Activated CD4-positive, alpha-beta memory T cell treated with anti-CD3 and anti-CD28 coated beads, Interleukin-2, amount 10 ng/mL, durations not matched to agents 7 days and 5 days (primary cell): ENCODE results near the gene PRAMEF5. TPM values are rescaled to one million over a fixed set of nuclear protein-coding genes. Genes with fewer than 3 reads are reported as not detected.
A peak's percentile ranks its signal among the peaks of the same experiment; 100 is the strongest.
"Not testable (repeated sequence)": the region's sequence is repeated elsewhere in the genome, so short reads cannot be mapped to it uniquely, and the experiment has no call there.

Experiments used
- CTCF ChIA-PET: fragments of 350-600 bp; sonication (Branson Sonifier 250); formaldehyde crosslinking; loops from one replicate; lab custom pipeline; 2021; ENCODE audit warnings: antibody characterized with exemption, inconsistent platforms; lab: Charles Lee
- POLR2A ChIA-PET: fragments of 350-600 bp; sonication (Branson Sonifier 250); formaldehyde crosslinking; loops from one replicate; lab custom pipeline; 2021; ENCODE audit warnings: antibody characterized with exemption; lab: Charles Lee
- DNase-seq: peaks from one replicate; pipeline ENCODE4 v3.0.0-alpha.2; 2020
- H3K27ac Mint-ChIP-seq: one replicate; pipeline ENCODE4 v1.8.0; 2021; ENCODE audit warnings: mild to moderate bottlenecking, mixed read lengths
- H3K27me3 Mint-ChIP-seq: one replicate; pipeline ENCODE4 v1.8.0; 2021; ENCODE audit warnings: mixed read lengths
- H3K36me3 Mint-ChIP-seq: one replicate; pipeline ENCODE4 v1.8.0; 2021; ENCODE audit warnings: low read depth, mixed read lengths
- H3K4me1 Mint-ChIP-seq: one replicate; pipeline ENCODE4 v1.8.0; 2021; ENCODE audit warnings: mixed read lengths
- H3K4me3 Mint-ChIP-seq: one replicate; pipeline ENCODE4 v1.8.0; 2021; ENCODE audit warnings: mild to moderate bottlenecking, mixed read lengths
- H3K9me3 Mint-ChIP-seq: one replicate; pipeline ENCODE4 v1.8.0; 2021; ENCODE audit warnings: mixed read lengths
- total RNA-seq, 2 experiments: library from RNA; stranded (reverse); gene quantifications; one replicate each; pipeline ENCODE4 v1.2.3, GENCODE V29; 2021

PRAMEF5 gene
- total RNA-seq, result not detected

GRCh38 chr1:13253898-13254297, at the start of gene PRAMEF5:
PRAMEF5 (plus strand) TSS chr1:13254198; CDS start chr1:13259269, 5,071 bp downstream.
- DNase-seq, H3K4me1 Mint-ChIP-seq, H3K27me3 Mint-ChIP-seq, H3K36me3 Mint-ChIP-seq, CTCF ChIA-PET, POLR2A ChIA-PET, H3K9me3 Mint-ChIP-seq, H3K4me3 Mint-ChIP-seq, H3K27ac Mint-ChIP-seq: not testable (repeated sequence)

GRCh38 chr1:13208712-13209111, 45.3 kb upstream of the PRAMEF5 start:
- H3K9me3 Mint-ChIP-seq, H3K27ac Mint-ChIP-seq, POLR2A ChIA-PET, DNase-seq, H3K4me3 Mint-ChIP-seq, CTCF ChIA-PET, H3K27me3 Mint-ChIP-seq, H3K36me3 Mint-ChIP-seq, H3K4me1 Mint-ChIP-seq: not testable (repeated sequence)

GRCh38 chr1:13216619-13217018, 37.4 kb upstream of the PRAMEF5 start:
- CTCF ChIA-PET, H3K9me3 Mint-ChIP-seq, H3K27ac Mint-ChIP-seq, POLR2A ChIA-PET, H3K36me3 Mint-ChIP-seq, DNase-seq, H3K27me3 Mint-ChIP-seq, H3K4me1 Mint-ChIP-seq, H3K4me3 Mint-ChIP-seq: not testable (repeated sequence)

GRCh38 chr1:13219203-13219602, 34.8 kb upstream of the PRAMEF5 start:
- not testable (repeated sequence) for H3K27me3 Mint-ChIP-seq, H3K27ac Mint-ChIP-seq

GRCh38 chr1:13222788-13223187, 31.2 kb upstream of the PRAMEF5 start:
- POLR2A ChIA-PET, H3K27me3 Mint-ChIP-seq: not testable (repeated sequence)

More at GRCh38 chr1:13219203-13219602, 34.8 kb upstream of the PRAMEF5 start:
- DNase-seq, H3K4me1 Mint-ChIP-seq, CTCF ChIA-PET, H3K9me3 Mint-ChIP-seq, H3K36me3 Mint-ChIP-seq, POLR2A ChIA-PET, H3K4me3 Mint-ChIP-seq: not testable (repeated sequence)

GRCh38 chr1:13224480-13225060, 29.4 kb upstream of the PRAMEF5 start:
- no peaks in the 10 kb centered on the region for H3K9me3 Mint-ChIP-seq
- CTCF ChIA-PET, result no interaction called here
- POLR2A ChIA-PET, result no interaction called here
- H3K4me3 Mint-ChIP-seq, result no peak overlapping the region
- H3K36me3 Mint-ChIP-seq, result no peaks in the 10 kb centered on the region
- H3K27me3 Mint-ChIP-seq, result peaks cover 3% of the 10 kb centered on the region
- no peak overlapping the region for H3K27ac Mint-ChIP-seq
- no peaks in the 10 kb centered on the region for H3K4me1 Mint-ChIP-seq
- no peak for DNase-seq

More at GRCh38 chr1:13222788-13223187, 31.2 kb upstream of the PRAMEF5 start:
- H3K4me1 Mint-ChIP-seq, CTCF ChIA-PET, H3K9me3 Mint-ChIP-seq, H3K27ac Mint-ChIP-seq, DNase-seq, H3K36me3 Mint-ChIP-seq, H3K4me3 Mint-ChIP-seq: not testable (repeated sequence)

GRCh38 chr1:13225675-13226204, 28.3 kb upstream of the PRAMEF5 start, which contains the start of gene PRAMEF18:
PRAMEF18 (minus strand) TSS chr1:13226154; CDS start chr1:13226106, 48 bp downstream.
- CTCF ChIA-PET, H3K36me3 Mint-ChIP-seq, H3K27me3 Mint-ChIP-seq, H3K9me3 Mint-ChIP-seq, H3K27ac Mint-ChIP-seq, POLR2A ChIA-PET, H3K4me3 Mint-ChIP-seq, H3K4me1 Mint-ChIP-seq, DNase-seq: not testable (repeated sequence)

GRCh38 chr1:13227271-13228055, 26.5 kb upstream of the PRAMEF5 start:
- H3K9me3 Mint-ChIP-seq, DNase-seq, H3K27ac Mint-ChIP-seq, CTCF ChIA-PET, H3K4me1 Mint-ChIP-seq, H3K36me3 Mint-ChIP-seq, POLR2A ChIA-PET, H3K4me3 Mint-ChIP-seq, H3K27me3 Mint-ChIP-seq: not testable (repeated sequence)

- Mint-ChIP-seq H3K27me3 (peaks cover 3% of the 10 kb centered on the region), H3K4me3 (no peak overlapping the region), H3K27ac (no peak overlapping the region), H3K9me3 (no peaks in the 10 kb centered on the region), H3K4me1 (no peaks in the 10 kb centered on the region), H3K36me3 (no peaks in the 10 kb centered on the region)
- peak; percentile 50 for DNase-seq
- ChIA-PET CTCF (no interaction called here), POLR2A (no interaction called here)
Observed at GRCh38 chr1:13228343-13228781, 25.6 kb upstream of the PRAMEF5 start.

GRCh38 chr1:13230096-13230495, 23.9 kb upstream of the PRAMEF5 start:
- H3K36me3 Mint-ChIP-seq, H3K4me1 Mint-ChIP-seq, H3K9me3 Mint-ChIP-seq, H3K4me3 Mint-ChIP-seq, H3K27me3 Mint-ChIP-seq, POLR2A ChIA-PET, CTCF ChIA-PET, H3K27ac Mint-ChIP-seq, DNase-seq: not testable (repeated sequence)

GRCh38 chr1:13230601-13231000, 23.4 kb upstream of the PRAMEF5 start:
- CTCF ChIA-PET, H3K27me3 Mint-ChIP-seq, H3K4me3 Mint-ChIP-seq: not testable (repeated sequence)

GRCh38 chr1:13231061-13231750, 22.8 kb upstream of the PRAMEF5 start:
- H3K9me3 Mint-ChIP-seq, H3K4me3 Mint-ChIP-seq, H3K27me3 Mint-ChIP-seq, H3K36me3 Mint-ChIP-seq, CTCF ChIA-PET, H3K27ac Mint-ChIP-seq, POLR2A ChIA-PET, H3K4me1 Mint-ChIP-seq, DNase-seq: not testable (repeated sequence)

More at GRCh38 chr1:13230601-13231000, 23.4 kb upstream of the PRAMEF5 start:
- H3K4me1 Mint-ChIP-seq, H3K27ac Mint-ChIP-seq, DNase-seq, H3K36me3 Mint-ChIP-seq, POLR2A ChIA-PET, H3K9me3 Mint-ChIP-seq: not testable (repeated sequence)

GRCh38 chr1:13232056-13232455, 21.9 kb upstream of the PRAMEF5 start:
- H3K36me3 Mint-ChIP-seq, H3K27me3 Mint-ChIP-seq, POLR2A ChIA-PET, H3K27ac Mint-ChIP-seq, H3K4me1 Mint-ChIP-seq, CTCF ChIA-PET, H3K4me3 Mint-ChIP-seq, DNase-seq, H3K9me3 Mint-ChIP-seq: not testable (repeated sequence)
